Karpas-422 (cell line): Measurements from ENCODE around the gene CRELD2. TPM values are rescaled to one million over a fixed set of nuclear protein-coding genes. Genes with fewer than 3 reads are reported as not detected.

Experiments used
- DNase-seq: peaks from one replicate; pipeline ENCODE4 v3.0.0-alpha.2; 2015
- H2AFZ ChIP-seq: fragments of 200-600 bp; sonication (generic); 2 replicates; pipeline ENCODE4 v1.6.1; 2014; ENCODE audit warnings: antibody characterized with exemption, low read length, mixed read lengths
- H3K27ac ChIP-seq: fragments of 200-600 bp; sonication (generic); 2 replicates; pipeline ENCODE4 v1.5.1; 2014; ENCODE audit warnings: mild to moderate bottlenecking, low read length, moderate library complexity
- H3K27me3 ChIP-seq: fragments of 200-600 bp; sonication (generic); 2 replicates; pipeline ENCODE4 v1.6.1; 2014; ENCODE audit warnings: low read length, mixed read lengths
- H3K36me3 ChIP-seq: fragments of 200-600 bp; sonication (generic); 2 replicates; pipeline ENCODE4 v1.6.1; 2014; ENCODE audit warnings: low read length, mixed read lengths; ENCODE audit not compliant: insufficient read depth
- H3K4me1 ChIP-seq: fragments of 200-600 bp; sonication (generic); 2 replicates; pipeline ENCODE4 v1.6.1; 2014; ENCODE audit warnings: mild to moderate bottlenecking, low read length, mixed read lengths
- H3K4me2 ChIP-seq: fragments of 200-600 bp; sonication (generic); 2 replicates; pipeline ENCODE4 v1.6.1; 2014; ENCODE audit warnings: low read length, low read depth, mild to moderate bottlenecking; ENCODE audit not compliant: poor library complexity, severe bottlenecking
- H3K4me3 ChIP-seq: fragments of 200-600 bp; sonication (generic); 2 replicates; pipeline ENCODE4 v1.5.1; 2014; ENCODE audit warnings: mild to moderate bottlenecking, antibody characterized with exemption, low read length, mixed read lengths
- H3K79me2 ChIP-seq: fragments of 200-600 bp; sonication (generic); 2 replicates; pipeline ENCODE4 v1.6.1; 2014; ENCODE audit warnings: mild to moderate bottlenecking, low read length, mixed read lengths
- H3K9ac ChIP-seq: fragments of 200-600 bp; sonication (generic); 2 replicates; pipeline ENCODE4 v1.6.0; 2014; ENCODE audit warnings: low read length
- H3K9me2 ChIP-seq: fragments of 200-600 bp; sonication (generic), shearing (Covaris generic); replicated peaks from 2 replicates; pipeline ENCODE4 v1.6.0; 2014; ENCODE audit warnings: mild to moderate bottlenecking, low read length, moderate library complexity; ENCODE audit not compliant: insufficient read depth
- H3K9me3 ChIP-seq: fragments of 300-700, 200-600 bp; sonication (generic); 2 replicates; pipeline ENCODE4 v1.6.1; 2014; ENCODE audit warnings: low read length, mixed read lengths
- H4K20me1 ChIP-seq: fragments of 200-600 bp; sonication (generic); 2 replicates; pipeline ENCODE4 v1.6.1; 2014; ENCODE audit warnings: mild to moderate bottlenecking, antibody characterized with exemption, low read length, low read depth; ENCODE audit not compliant: insufficient read depth
- total RNA-seq: library from RNA; depleted of rRNA; stranded (reverse); fragments of >200 nt; shearing (Covaris generic); gene quantifications from 2 replicates; pipeline ENCODE4 v1.2.3, GENCODE V29; 2014; ENCODE audit warnings: low replicate concordance

Gene CRELD2
- total RNA-seq, 1 experiment from 2014 or later, result 12.7 TPM

DNA sequence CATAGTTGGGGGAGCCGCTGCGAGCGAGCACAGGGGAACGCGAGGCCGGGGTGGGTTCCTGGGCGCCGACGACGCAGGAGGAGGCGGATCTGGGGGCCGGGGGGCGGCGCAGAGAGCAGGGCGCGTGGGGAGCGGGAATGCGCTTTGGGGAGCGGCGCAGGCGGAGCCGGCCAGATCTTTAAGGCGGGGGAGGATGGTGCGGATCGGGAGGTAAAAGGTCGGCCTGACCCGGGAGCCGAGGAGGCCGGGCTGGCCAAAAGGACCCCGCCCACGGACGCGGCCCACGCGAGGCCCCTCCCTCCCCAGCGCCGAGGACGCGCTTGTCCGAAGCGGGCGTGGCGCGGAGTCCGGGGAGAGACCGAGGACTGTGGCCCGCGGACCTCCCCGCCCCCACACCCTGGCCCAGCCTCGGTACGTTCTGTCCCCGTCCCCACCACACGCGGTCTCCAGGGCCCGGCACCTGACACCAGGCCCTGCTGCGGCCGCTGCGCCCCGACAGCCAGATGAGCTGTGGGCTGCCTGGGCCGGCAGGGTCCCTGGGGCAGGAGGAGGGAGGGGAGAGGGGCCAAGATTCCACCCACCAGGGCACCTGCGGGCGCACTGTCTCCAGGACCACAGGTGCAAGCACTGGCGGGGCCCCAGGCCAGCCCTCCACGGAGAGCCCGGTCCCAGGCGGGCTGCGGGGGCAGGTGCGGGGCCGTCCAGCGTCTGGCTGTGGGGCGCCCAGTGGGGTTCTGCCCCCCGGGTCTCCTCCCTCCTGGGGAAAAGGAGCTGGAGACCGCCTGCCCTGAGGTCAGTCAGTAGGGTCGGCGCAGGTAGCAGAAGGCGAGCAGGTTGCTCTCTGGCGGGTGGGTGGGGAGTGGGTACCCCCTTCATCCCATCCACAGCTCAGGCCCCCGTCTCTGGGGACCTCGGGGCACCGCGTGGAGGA, 53.1 kb downstream of the CRELD2 start:
- H3K9me3 ChIP-seq, result no peaks in the 10 kb centered on the region
- no peaks in the 10 kb centered on the region for H3K79me2 ChIP-seq
- no peaks in the 10 kb centered on the region for H3K27me3 ChIP-seq
- peaks cover 38% of the 10 kb centered on the region for H3K4me1 ChIP-seq
- no peaks in the 10 kb centered on the region for H3K36me3 ChIP-seq
- H3K27ac ChIP-seq, result peak overlapping the region; percentile 31; the same call in 1 of the 2 replicates
- peak overlapping the region; percentile 82 for H3K4me2 ChIP-seq
- peak overlapping the region; percentile 67 for H3K4me3 ChIP-seq
- DNase-seq, result peak; percentile 69
- H4K20me1 ChIP-seq, result peaks cover 16% of the 10 kb centered on the region; the same call in 1 of the 2 replicates
- H3K9me2 ChIP-seq, result no peaks in the 10 kb centered on the region
- peak overlapping the region; percentile 75 for H3K9ac ChIP-seq
- H2AFZ ChIP-seq, result peak overlapping the region; percentile 85

DNA sequence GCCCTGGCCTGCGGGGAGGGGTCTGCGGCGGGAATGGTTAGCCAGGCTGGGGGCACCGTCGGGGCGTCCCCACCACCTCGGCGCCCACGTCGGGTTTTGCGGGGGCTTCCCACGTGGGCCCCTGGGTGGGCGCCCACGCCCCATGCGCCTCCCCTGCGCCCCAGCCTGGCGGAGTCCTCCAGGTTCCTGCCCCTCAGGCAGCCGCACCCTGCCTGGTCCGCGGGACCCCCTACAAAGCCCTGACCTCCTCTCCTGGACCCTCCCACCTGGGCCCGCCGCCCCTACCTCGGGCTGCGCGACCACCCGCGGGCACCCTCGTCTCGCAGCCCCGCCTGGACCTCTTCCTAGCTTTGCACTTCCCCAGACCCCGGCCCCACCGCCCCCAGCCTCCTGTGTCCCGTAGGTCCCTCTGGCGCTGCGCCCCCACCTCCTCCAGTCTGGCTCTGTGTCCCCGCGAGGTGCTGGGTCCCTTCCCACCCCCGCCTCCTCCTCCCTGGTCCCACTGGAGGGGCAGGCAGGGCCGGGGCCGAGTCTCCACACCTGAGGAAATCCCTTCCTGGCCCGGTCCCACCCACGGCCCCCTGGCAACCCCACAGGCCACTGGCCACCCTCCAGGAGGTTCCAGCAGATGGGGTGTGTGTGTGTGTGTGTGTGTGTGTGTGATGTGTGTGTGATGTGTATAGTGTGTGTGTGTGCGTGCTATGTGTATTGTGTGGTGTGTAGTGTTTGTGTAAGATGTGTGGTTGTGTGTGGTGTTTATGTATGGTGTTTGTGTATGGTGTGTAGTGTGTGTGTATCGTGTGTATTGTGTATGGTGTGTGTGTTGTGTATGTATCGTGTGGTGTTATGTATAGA, 54.0 kb downstream of the CRELD2 start:
- peaks cover 7% of the 10 kb centered on the region; the same call in 1 of the 2 replicates for H4K20me1 ChIP-seq
- peaks cover 32% of the 10 kb centered on the region for H3K4me1 ChIP-seq
- no peak overlapping the region for H3K27ac ChIP-seq
- no peaks in the 10 kb centered on the region for H3K9me3 ChIP-seq
- H3K9ac ChIP-seq, result no peak overlapping the region
- no peaks in the 10 kb centered on the region for H3K27me3 ChIP-seq
- peak overlapping the region; percentile 82 for H3K4me2 ChIP-seq
- H3K4me3 ChIP-seq, result no peak overlapping the region; the same call in 1 of the 2 replicates
- no peak for DNase-seq
- H2AFZ ChIP-seq, result no peak overlapping the region
- H3K9me2 ChIP-seq, result no peaks in the 10 kb centered on the region
- no peaks in the 10 kb centered on the region for H3K36me3 ChIP-seq
- H3K79me2 ChIP-seq, result no peaks in the 10 kb centered on the region

- Histone ChIP-seq H3K9ac (no peak overlapping the region), H3K4me3 (no peak overlapping the region), H3K27ac (no peak overlapping the region), H4K20me1 (no peaks in the 10 kb centered on the region), H3K79me2 (no peaks in the 10 kb centered on the region), H3K27me3 (no peaks in the 10 kb centered on the region), H3K36me3 (no peaks in the 10 kb centered on the region), H2AFZ (no peak overlapping the region), H3K4me1 (peaks cover 33% of the 10 kb centered on the region), H3K4me2 (no peak overlapping the region), H3K9me2 (no peaks in the 10 kb centered on the region), H3K9me3 (no peaks in the 10 kb centered on the region)
- no peak for DNase-seq
These were observed 54.9 kb downstream of the CRELD2 start for GRCh38 chr22:49973018-49973961.

- Histone ChIP-seq H3K27ac (no peak overlapping the region), H3K36me3 (no peaks in the 10 kb centered on the region), H3K9me3 (no peaks in the 10 kb centered on the region; the same call in 1 of the 2 replicates), H2AFZ (no peak overlapping the region), H3K4me1 (peaks cover 28% of the 10 kb centered on the region), H3K4me3 (no peak overlapping the region), H4K20me1 (no peaks in the 10 kb centered on the region), H3K9me2 (no peaks in the 10 kb centered on the region), H3K27me3 (no peaks in the 10 kb centered on the region), H3K9ac (no peak overlapping the region), H3K4me2 (no peak overlapping the region), H3K79me2 (no peaks in the 10 kb centered on the region)
- no peak for DNase-seq
These were observed 57.3 kb downstream of the CRELD2 start for GRCh38 chr22:49975543-49976389.

- Histone ChIP-seq H3K9me2 (no peaks in the 10 kb centered on the region), H3K4me2 (no peak overlapping the region), H3K4me1 (peaks cover 19% of the 10 kb centered on the region), H3K27ac (no peak overlapping the region), H3K9me3 (no peaks in the 10 kb centered on the region; the same call in 1 of the 2 replicates), H3K79me2 (no peaks in the 10 kb centered on the region), H3K9ac (no peak overlapping the region), H4K20me1 (no peaks in the 10 kb centered on the region), H3K27me3 (no peaks in the 10 kb centered on the region), H2AFZ (no peak overlapping the region), H3K4me3 (no peak overlapping the region), H3K36me3 (no peaks in the 10 kb centered on the region)
- DNase-seq, result peak; percentile 72
These were observed 58.2 kb downstream of the CRELD2 start for GRCh38 chr22:49976439-49977175.
